ENCODE data around the gene ANKRD6.
"Not testable (repeated sequence)": the region's sequence is repeated elsewhere in the genome, so short reads cannot be mapped to it uniquely, and the experiment has no call there.

ANKRD6 gene

GRCh38 chr6:89432875-89433251, at the start of gene ANKRD6:
TSS of gene ANKRD6 (plus strand) at chr6:89433152. CDS start at chr6:89566977, 133,825 bp downstream.
- no peaks in the 10 kb centered on the region for H3K27me3 ChIP-seq (ENCODE audit: insufficient read depth, low read length)
- H3K4me1 ChIP-seq (ENCODE audit: insufficient read depth, low read length): peaks cover 36% of the 10 kb centered on the region
- H3K4me3 ChIP-seq (ENCODE audit: low read length): peak within 1 kb of the TSS; percentile 74
- peak within 1 kb of the TSS; percentile 89 for H2AFZ ChIP-seq (ENCODE audit: low read depth, low read length)
- no peaks in the 10 kb centered on the region for H3K9me3 ChIP-seq (ENCODE audit: low read length)
- peaks cover under 1% of the 10 kb centered on the region for H3K36me3 ChIP-seq (ENCODE audit: insufficient read depth, low read length)

GRCh38 chr6:89385156-89385667, 47.7 kb upstream of the ANKRD6 start:
- H3K4me3 ChIP-seq (ENCODE audit: low read length): no peak overlapping the region
- peaks cover 3% of the 10 kb centered on the region for H3K9me3 ChIP-seq (ENCODE audit: low read length)
- peaks cover 38% of the 10 kb centered on the region for H3K36me3 ChIP-seq (ENCODE audit: insufficient read depth, low read length)
- H3K27me3 ChIP-seq (ENCODE audit: insufficient read depth, low read length): no peaks in the 10 kb centered on the region
- H2AFZ ChIP-seq (ENCODE audit: low read depth, low read length): no peak overlapping the region
- H3K4me1 ChIP-seq (ENCODE audit: insufficient read depth, low read length): no peaks in the 10 kb centered on the region

- no peaks in the 10 kb centered on the region for H3K4me1 ChIP-seq (ENCODE audit: insufficient read depth, low read length)
- H2AFZ ChIP-seq (ENCODE audit: low read depth, low read length): no peak overlapping the region
- no peaks in the 10 kb centered on the region for H3K27me3 ChIP-seq (ENCODE audit: insufficient read depth, low read length)
- peaks cover 3% of the 10 kb centered on the region for H3K9me3 ChIP-seq (ENCODE audit: low read length)
- H3K36me3 ChIP-seq (ENCODE audit: insufficient read depth, low read length): peaks cover 35% of the 10 kb centered on the region
- no peak overlapping the region for H3K4me3 ChIP-seq (ENCODE audit: low read length)
Observed at GRCh38 chr6:89385846-89386245, 47.1 kb upstream of the ANKRD6 start.

GRCh38 chr6:89386917-89387491, 45.9 kb upstream of the ANKRD6 start:
- no peaks in the 10 kb centered on the region for H3K27me3 ChIP-seq (ENCODE audit: insufficient read depth, low read length)

DNA sequence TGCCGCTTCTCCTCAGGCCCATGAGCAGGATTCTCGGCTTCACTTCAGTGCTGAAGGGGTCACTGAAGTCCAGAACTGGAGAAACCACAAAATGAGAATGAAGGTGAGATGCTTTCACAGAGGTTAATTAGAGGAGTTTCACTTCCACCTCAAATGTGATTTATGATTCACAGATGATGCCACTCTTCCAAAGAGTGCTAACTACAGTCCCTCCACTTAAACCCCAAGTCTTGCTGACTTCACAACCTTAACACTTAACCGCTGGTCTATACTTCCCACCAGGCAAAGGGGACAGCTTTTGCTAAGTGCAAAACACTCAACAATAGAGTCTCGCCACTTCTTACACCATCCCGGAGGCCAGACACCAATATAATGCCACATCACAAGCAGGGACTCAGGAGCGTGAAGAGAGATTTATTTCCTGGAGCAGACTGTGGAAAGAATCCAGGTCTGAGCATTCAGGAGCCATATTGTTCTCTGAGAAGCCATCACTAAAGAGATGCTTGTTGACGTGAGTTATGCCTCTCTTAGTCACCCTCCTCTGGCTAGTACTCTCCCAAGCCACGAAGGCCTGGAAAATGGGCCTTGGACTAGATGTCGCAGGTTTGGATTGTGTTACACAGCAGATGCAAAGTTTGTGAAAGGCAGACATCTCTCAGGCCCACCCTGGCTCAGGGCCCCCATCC, 45.3 kb upstream of the ANKRD6 start:
- peaks cover 3% of the 10 kb centered on the region for H3K9me3 ChIP-seq (ENCODE audit: low read length)
- H2AFZ ChIP-seq (ENCODE audit: low read depth, low read length): no peak overlapping the region
- H3K27me3 ChIP-seq (ENCODE audit: insufficient read depth, low read length): no peaks in the 10 kb centered on the region

More at GRCh38 chr6:89386917-89387491, 45.9 kb upstream of the ANKRD6 start:
- Histone ChIP-seq H3K36me3 (ENCODE audit: insufficient read depth, low read length) (peaks cover 28% of the 10 kb centered on the region), H3K9me3 (ENCODE audit: low read length) (peaks cover 3% of the 10 kb centered on the region), H3K4me1 (ENCODE audit: insufficient read depth, low read length) (no peaks in the 10 kb centered on the region), H3K4me3 (ENCODE audit: low read length) (no peak overlapping the region), H2AFZ (ENCODE audit: low read depth, low read length) (no peak overlapping the region)

DNA sequence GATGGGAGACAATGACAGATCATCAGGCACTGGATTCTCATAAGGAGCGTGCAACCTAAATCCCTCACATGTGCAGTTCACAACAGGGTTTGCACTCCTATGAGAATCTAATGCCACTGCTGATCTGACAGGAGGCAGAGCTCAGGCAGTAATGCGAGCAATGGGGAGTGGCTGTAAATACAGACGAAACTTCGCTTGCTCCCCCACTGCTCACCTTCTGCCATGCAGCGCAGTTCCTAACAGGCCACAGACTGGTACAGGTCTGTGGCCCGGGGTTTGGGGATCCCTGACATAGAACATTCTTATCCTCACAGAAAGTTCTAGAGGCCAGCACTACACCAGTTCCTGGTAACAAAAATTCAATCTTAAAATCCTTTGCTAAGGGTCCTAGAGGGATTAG, 44.1 kb upstream of the ANKRD6 start:
- H3K4me3 ChIP-seq (ENCODE audit: low read length): no peak overlapping the region

More for the DNA sequence above, 45.3 kb upstream of the ANKRD6 start:
- Histone ChIP-seq H3K4me1 (ENCODE audit: insufficient read depth, low read length) (no peaks in the 10 kb centered on the region), H3K4me3 (ENCODE audit: low read length) (no peak overlapping the region), H3K36me3 (ENCODE audit: insufficient read depth, low read length) (peaks cover 30% of the 10 kb centered on the region)

GRCh38 chr6:89392823-89393222, 40.1 kb upstream of the ANKRD6 start:
- Histone ChIP-seq H2AFZ (ENCODE audit: low read depth, low read length) (no peak overlapping the region), H3K9me3 (ENCODE audit: low read length) (peaks cover 3% of the 10 kb centered on the region), H3K4me1 (ENCODE audit: insufficient read depth, low read length) (no peaks in the 10 kb centered on the region), H3K27me3 (ENCODE audit: insufficient read depth, low read length) (no peaks in the 10 kb centered on the region), H3K4me3 (ENCODE audit: low read length) (no peak overlapping the region), H3K36me3 (ENCODE audit: insufficient read depth, low read length) (peaks cover 6% of the 10 kb centered on the region)

More for the DNA sequence above, 44.1 kb upstream of the ANKRD6 start:
- H2AFZ ChIP-seq (ENCODE audit: low read depth, low read length): no peak overlapping the region
- H3K36me3 ChIP-seq (ENCODE audit: insufficient read depth, low read length): peaks cover 25% of the 10 kb centered on the region
- H3K27me3 ChIP-seq (ENCODE audit: insufficient read depth, low read length): no peaks in the 10 kb centered on the region
- H3K9me3 ChIP-seq (ENCODE audit: low read length): peaks cover 6% of the 10 kb centered on the region
- H3K4me1 ChIP-seq (ENCODE audit: insufficient read depth, low read length): no peaks in the 10 kb centered on the region

DNA sequence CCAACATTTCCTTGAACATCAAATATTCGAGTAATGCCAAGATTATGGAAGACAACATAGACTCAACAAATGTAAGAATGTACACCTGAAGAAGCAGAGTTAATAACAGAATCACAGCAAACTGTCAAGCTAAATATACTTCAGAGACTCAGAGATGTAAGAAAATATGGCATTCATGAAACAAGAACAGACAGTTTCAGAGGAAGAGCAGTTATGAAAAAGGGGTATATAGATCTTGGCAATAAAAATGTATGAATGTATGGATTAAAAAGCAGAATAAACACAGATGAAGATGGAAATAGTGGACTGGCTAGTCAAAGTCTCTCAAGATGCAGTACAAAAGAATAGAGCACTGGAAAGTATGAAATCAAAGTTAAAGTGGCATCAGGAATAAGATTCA, 39.3 kb upstream of the ANKRD6 start:
- peaks cover 6% of the 10 kb centered on the region for H3K36me3 ChIP-seq (ENCODE audit: insufficient read depth, low read length)
- no peak overlapping the region for H2AFZ ChIP-seq (ENCODE audit: low read depth, low read length)
- no peaks in the 10 kb centered on the region for H3K4me1 ChIP-seq (ENCODE audit: insufficient read depth, low read length)
- H3K4me3 ChIP-seq (ENCODE audit: low read length): no peak overlapping the region
- H3K9me3 ChIP-seq (ENCODE audit: low read length): peaks cover 3% of the 10 kb centered on the region
- no peaks in the 10 kb centered on the region for H3K27me3 ChIP-seq (ENCODE audit: insufficient read depth, low read length)

- H3K27me3 ChIP-seq (ENCODE audit: insufficient read depth, low read length); H3K9me3 ChIP-seq (ENCODE audit: low read length); H2AFZ ChIP-seq (ENCODE audit: low read depth, low read length); H3K4me1 ChIP-seq (ENCODE audit: insufficient read depth, low read length); H3K36me3 ChIP-seq (ENCODE audit: insufficient read depth, low read length); H3K4me3 ChIP-seq (ENCODE audit: low read length): not testable (repeated sequence)
Observed at GRCh38 chr6:89397884-89398283, 35.1 kb upstream of the ANKRD6 start.

DNA sequence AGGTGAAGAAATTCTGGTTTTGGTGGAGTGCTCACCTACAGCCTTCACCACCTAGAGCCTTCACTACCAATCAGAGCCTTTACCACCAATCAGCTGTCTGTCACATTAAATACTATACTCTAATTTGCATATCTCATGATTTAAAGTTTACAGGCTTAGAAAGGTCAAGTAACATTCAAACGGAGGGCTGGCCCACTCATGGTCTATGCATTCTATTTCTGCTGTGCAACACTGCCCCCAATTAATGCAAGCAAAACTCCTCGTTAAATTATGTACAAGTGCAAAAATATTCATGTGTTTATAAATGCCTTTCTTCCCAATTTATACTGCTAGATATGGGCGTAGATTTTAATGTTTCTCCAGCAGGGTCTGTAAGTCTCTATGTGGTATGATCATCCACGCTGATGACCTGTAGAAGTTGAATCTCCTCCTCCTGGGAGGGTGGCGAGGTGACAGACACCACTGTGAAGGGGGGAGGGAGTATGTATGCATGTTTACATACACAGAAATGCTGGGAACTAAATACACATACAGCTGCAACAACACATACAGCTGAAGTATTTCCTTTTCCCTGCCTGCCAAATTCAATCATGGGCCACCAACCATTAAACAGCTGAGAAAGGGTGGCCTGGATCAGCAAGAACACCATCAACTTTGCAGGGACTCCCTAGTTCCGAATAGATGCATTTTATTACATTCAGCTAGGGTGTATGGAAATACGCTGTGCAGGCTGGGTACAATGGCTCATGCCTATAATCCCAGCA, 34.0 kb upstream of the ANKRD6 start:
- Histone ChIP-seq H3K9me3 (ENCODE audit: low read length) (peaks cover 2% of the 10 kb centered on the region), H3K4me1 (ENCODE audit: insufficient read depth, low read length) (no peaks in the 10 kb centered on the region), H3K36me3 (ENCODE audit: insufficient read depth, low read length) (peaks cover 4% of the 10 kb centered on the region), H2AFZ (ENCODE audit: low read depth, low read length) (no peak overlapping the region), H3K4me3 (ENCODE audit: low read length) (no peak overlapping the region), H3K27me3 (ENCODE audit: insufficient read depth, low read length) (no peaks in the 10 kb centered on the region)

GRCh38 chr6:89400050-89400449, 32.9 kb upstream of the ANKRD6 start:
- Histone ChIP-seq H2AFZ (ENCODE audit: low read depth, low read length) (no peak overlapping the region), H3K4me1 (ENCODE audit: insufficient read depth, low read length) (no peaks in the 10 kb centered on the region), H3K27me3 (ENCODE audit: insufficient read depth, low read length) (no peaks in the 10 kb centered on the region), H3K4me3 (ENCODE audit: low read length) (no peak overlapping the region), H3K9me3 (ENCODE audit: low read length) (peaks cover 2% of the 10 kb centered on the region), H3K36me3 (ENCODE audit: insufficient read depth, low read length) (peaks cover 4% of the 10 kb centered on the region)

DNA sequence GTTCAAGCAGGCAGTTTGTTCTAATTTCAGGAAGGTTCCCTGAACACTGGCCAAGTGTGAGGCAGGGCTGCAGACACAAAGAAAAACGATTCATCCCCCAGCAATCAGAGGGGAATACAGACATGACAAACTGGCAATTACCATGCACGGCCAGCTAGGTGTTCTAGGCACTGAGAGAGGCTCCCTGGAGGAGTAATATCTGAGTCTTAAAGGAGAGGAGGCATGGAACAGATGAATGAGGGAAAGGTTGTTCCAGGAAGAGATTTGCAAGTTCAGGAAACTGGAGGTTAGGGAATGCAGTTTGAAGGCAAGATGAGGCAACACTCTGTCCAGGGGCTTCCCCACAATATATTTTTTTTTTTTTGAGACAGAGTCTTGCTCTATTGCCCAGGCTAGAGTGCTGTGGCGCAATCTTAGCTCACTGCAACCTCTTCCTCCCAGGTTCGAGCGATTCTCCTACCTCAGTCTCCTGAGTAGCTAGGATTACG, 32.0 kb upstream of the ANKRD6 start:
- Histone ChIP-seq H2AFZ (ENCODE audit: low read depth, low read length) (no peak overlapping the region), H3K4me3 (ENCODE audit: low read length) (no peak overlapping the region), H3K9me3 (ENCODE audit: low read length) (peaks cover 2% of the 10 kb centered on the region), H3K36me3 (ENCODE audit: insufficient read depth, low read length) (peaks cover 4% of the 10 kb centered on the region), H3K4me1 (ENCODE audit: insufficient read depth, low read length) (peaks cover 8% of the 10 kb centered on the region), H3K27me3 (ENCODE audit: insufficient read depth, low read length) (no peaks in the 10 kb centered on the region)

DNA sequence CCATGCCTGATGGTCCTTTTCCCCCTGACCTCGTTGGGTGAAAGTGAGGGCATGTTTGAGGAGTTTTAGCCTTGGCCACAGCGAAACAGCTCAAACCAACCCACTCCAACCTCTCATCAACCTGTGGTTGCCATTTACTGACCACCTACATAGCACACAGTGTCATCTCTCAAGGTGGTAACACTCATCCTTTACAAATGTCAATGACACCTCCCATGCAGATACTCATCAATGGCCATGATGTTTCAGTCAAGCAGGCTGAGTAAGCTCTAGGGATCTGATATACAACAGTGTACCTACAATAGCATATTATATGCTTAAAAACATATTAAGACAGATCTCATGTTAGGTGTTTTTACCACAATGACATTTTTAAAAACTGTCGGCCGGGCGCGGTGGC, 30.2 kb upstream of the ANKRD6 start:
- Histone ChIP-seq H3K4me3 (ENCODE audit: low read length) (no peak overlapping the region), H2AFZ (ENCODE audit: low read depth, low read length) (no peak overlapping the region), H3K9me3 (ENCODE audit: low read length) (peaks cover 2% of the 10 kb centered on the region), H3K4me1 (ENCODE audit: insufficient read depth, low read length) (peaks cover 22% of the 10 kb centered on the region), H3K27me3 (ENCODE audit: insufficient read depth, low read length) (no peaks in the 10 kb centered on the region), H3K36me3 (ENCODE audit: insufficient read depth, low read length) (peaks cover 4% of the 10 kb centered on the region)
